Astrocyte (in vitro differentiated cells and primary cell): ENCODE results near the gene FTO. TPM values are rescaled to one million over a fixed set of nuclear protein-coding genes. Genes with fewer than 3 reads are reported as not detected.

Experiments used
- DNase-seq: peaks from one replicate; pipeline ENCODE4 v3.0.0-alpha.2; 2010; ENCODE audit warnings: low read depth
- FAIRE-seq: peaks from 2 replicates; lab custom pipeline; 2011; peaks lifted over from hg19 to GRCh38; lab: Jason Lieb, UNC
- H2AFZ ChIP-seq: 2 replicates; pipeline ENCODE4 v1.6.0; 2012; ENCODE audit warnings: low read depth, low read length, inconsistent platforms
- H3K27ac ChIP-seq: 2 replicates; pipeline ENCODE4 v1.5.1; 2011; ENCODE audit warnings: low read depth, low read length, inconsistent platforms
- H3K27me3 ChIP-seq: 2 replicates; pipeline ENCODE4 v1.6.0; 2011; ENCODE audit warnings: low read length, inconsistent platforms; ENCODE audit not compliant: insufficient read depth
- H3K36me3 ChIP-seq: 2 replicates; pipeline ENCODE4 v1.5.1; 2011; ENCODE audit warnings: low read length, inconsistent platforms; ENCODE audit not compliant: insufficient read depth
- H3K4me1 ChIP-seq: 2 replicates; pipeline ENCODE4 v1.5.1; 2011; ENCODE audit warnings: low read length, inconsistent platforms; ENCODE audit not compliant: insufficient read depth
- H3K4me2 ChIP-seq: 2 replicates; pipeline ENCODE4 v1.6.0; 2012; ENCODE audit warnings: low read length, inconsistent platforms
- H3K4me3 ChIP-seq: 2 replicates; pipeline ENCODE4 v1.5.1; 2011; ENCODE audit warnings: low read depth, mild to moderate bottlenecking, low read length, inconsistent platforms; ENCODE audit not compliant: insufficient read depth
- H3K79me2 ChIP-seq: 2 replicates; pipeline ENCODE4 v1.6.0; 2012; ENCODE audit warnings: mild to moderate bottlenecking, low read length, inconsistent platforms; ENCODE audit not compliant: insufficient read depth
- H3K9ac ChIP-seq: 2 replicates; pipeline ENCODE4 v1.6.0; 2012; ENCODE audit warnings: mild to moderate bottlenecking, low read length, inconsistent platforms
- H3K9me3 ChIP-seq: 2 replicates; pipeline ENCODE4 v1.5.1; 2012; ENCODE audit warnings: low read depth, mild to moderate bottlenecking, low read length, inconsistent platforms; ENCODE audit not compliant: insufficient read depth
- H4K20me1 ChIP-seq: 2 replicates; pipeline ENCODE4 v1.6.0; 2012; ENCODE audit warnings: low read length, inconsistent platforms; ENCODE audit not compliant: insufficient read depth
- H3K27ac Mint-ChIP-seq: one replicate; pipeline ENCODE4 v1.8.0; 2021; ENCODE audit warnings: mild to moderate bottlenecking, mixed read lengths; ENCODE audit not compliant: unreplicated experiment
- H3K27me3 Mint-ChIP-seq: one replicate; pipeline ENCODE4 v1.8.0; 2021; ENCODE audit warnings: low read depth, mixed read lengths; ENCODE audit not compliant: unreplicated experiment
- H3K36me3 Mint-ChIP-seq: one replicate; pipeline ENCODE4 v1.8.0; 2021; ENCODE audit warnings: low read depth, mixed read lengths; ENCODE audit not compliant: unreplicated experiment
- H3K4me1 Mint-ChIP-seq: one replicate; pipeline ENCODE4 v1.8.0; 2021; ENCODE audit warnings: low read depth, mixed read lengths; ENCODE audit not compliant: unreplicated experiment
- H3K4me3 Mint-ChIP-seq: one replicate; pipeline ENCODE4 v1.8.0; 2021; ENCODE audit warnings: mild to moderate bottlenecking, moderate library complexity, mixed read lengths; ENCODE audit not compliant: unreplicated experiment
- H3K9me3 Mint-ChIP-seq: one replicate; pipeline ENCODE4 v1.8.0; 2021; ENCODE audit warnings: mild to moderate bottlenecking, mixed read lengths; ENCODE audit not compliant: unreplicated experiment
- CTCF ChIP-seq: IDR thresholded peaks from 2 replicates; pipeline ENCODE4 v1.5.1; 2011; ENCODE audit warnings: low read depth, mild to moderate bottlenecking, inconsistent platforms, low read length, moderate library complexity; ENCODE audit not compliant: insufficient read depth
- EZH2 ChIP-seq: IDR thresholded peaks from 2 replicates; pipeline ENCODE4 v1.6.1; 2012; ENCODE audit warnings: mild to moderate bottlenecking, low read length, inconsistent platforms; ENCODE audit not compliant: insufficient read depth
- total RNA-seq: library from RNA; stranded (reverse); gene quantifications from 2 replicates; pipeline ENCODE4 v1.2.1, GENCODE V29; 2021

Gene FTO
- total RNA-seq, 1 donor from 2014 or later, result 73.1 TPM

DNA sequence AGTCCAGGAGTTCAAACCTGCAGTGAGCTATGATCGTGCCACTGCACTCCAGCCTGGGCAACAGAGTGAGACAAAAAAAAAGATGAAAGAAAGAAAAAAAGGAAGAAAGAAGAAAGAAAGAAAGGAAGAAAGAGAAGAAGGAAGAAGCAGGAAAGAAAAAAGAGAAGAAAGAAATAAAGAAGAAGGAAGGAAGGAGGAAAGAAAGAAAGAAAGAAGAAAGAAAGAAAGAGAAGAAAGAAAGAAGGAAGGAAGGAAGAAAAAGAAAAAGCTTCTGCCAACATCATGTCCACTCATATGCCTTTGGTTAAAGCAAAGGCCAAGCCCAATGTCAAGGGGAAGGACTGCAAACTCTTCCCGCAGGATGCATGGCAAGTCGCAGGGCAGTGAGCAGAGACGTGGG lies 439.5 kb downstream of the FTO start:
- H2AFZ ChIP-seq, result no peak overlapping the region

DNA sequence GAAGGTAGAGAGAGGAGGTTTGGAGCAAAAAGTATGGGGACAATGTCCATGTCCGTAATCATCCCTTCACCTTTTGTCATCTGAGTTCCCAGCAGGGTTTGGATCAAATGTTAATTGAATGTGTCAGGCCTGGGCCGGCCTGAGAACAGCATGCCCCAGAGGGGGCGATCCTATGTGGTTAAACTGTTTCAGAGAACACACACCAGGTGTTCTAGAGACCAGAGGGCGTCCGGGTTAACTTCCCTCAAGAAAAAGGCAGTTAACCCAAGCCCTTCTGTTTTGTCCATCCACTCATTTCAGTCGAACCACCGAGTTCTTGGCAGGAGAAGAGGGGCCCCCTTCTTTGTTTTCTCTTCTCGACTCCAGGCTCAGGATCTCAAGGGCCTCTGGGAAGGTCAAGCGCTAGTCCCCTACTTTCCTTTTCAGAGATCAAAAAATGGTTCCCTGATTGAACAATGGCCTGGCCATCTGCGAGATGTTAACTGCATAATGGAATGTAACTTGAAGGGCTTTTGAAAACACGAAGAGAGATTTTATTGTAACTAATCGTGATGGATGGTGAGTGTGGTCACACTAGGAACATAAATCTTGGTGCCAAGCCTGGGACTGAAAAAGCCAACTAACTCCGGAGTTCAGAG lies 440.1 kb downstream of the FTO start:
- Histone ChIP-seq H2AFZ (no peak overlapping the region), H4K20me1 (no peaks in the 10 kb centered on the region), H3K36me3 (no peaks in the 10 kb centered on the region), H3K27ac (no peak overlapping the region), H3K4me1 (no peaks in the 10 kb centered on the region), H3K9me3 (peaks cover 2% of the 10 kb centered on the region), H3K79me2 (no peaks in the 10 kb centered on the region), H3K9ac (no peak overlapping the region), H3K27me3 (no peaks in the 10 kb centered on the region), H3K4me3 (no peak overlapping the region), H3K4me2 (no peak overlapping the region)
- no peak overlapping the region for H3K4me3 Mint-ChIP-seq
- H3K9me3 Mint-ChIP-seq, result peaks cover 4% of the 10 kb centered on the region
- DNase-seq, result no peak
- H3K36me3 Mint-ChIP-seq, result no peaks in the 10 kb centered on the region
- H3K27ac Mint-ChIP-seq, result no peak overlapping the region
- no peak for FAIRE-seq
- no peaks in the 10 kb centered on the region for H3K4me1 Mint-ChIP-seq
- H3K27me3 Mint-ChIP-seq, result peaks cover 8% of the 10 kb centered on the region
- TF ChIP-seq EZH2 (no peak), CTCF (no peak)

More for the DNA sequence above, 439.5 kb downstream of the FTO start:
- H3K27me3 Mint-ChIP-seq, result peaks cover 8% of the 10 kb centered on the region
- no peak for TF ChIP-seq CTCF
- TF ChIP-seq EZH2, result no peak
- no peak overlapping the region for H3K4me3 ChIP-seq
- DNase-seq (no peak), FAIRE-seq (no peak)
- no peak overlapping the region for H3K27ac ChIP-seq
- H3K9me3 ChIP-seq, result no peaks in the 10 kb centered on the region
- no peaks in the 10 kb centered on the region for H3K4me1 Mint-ChIP-seq
- no peaks in the 10 kb centered on the region for H3K27me3 ChIP-seq
- no peak overlapping the region for H3K4me3 Mint-ChIP-seq
- no peaks in the 10 kb centered on the region for H3K36me3 Mint-ChIP-seq
- peaks cover 4% of the 10 kb centered on the region for H3K9me3 Mint-ChIP-seq
- H3K79me2 ChIP-seq, result no peaks in the 10 kb centered on the region
- H3K9ac ChIP-seq, result no peak overlapping the region
- no peak overlapping the region for H3K27ac Mint-ChIP-seq
- H4K20me1 ChIP-seq, result no peaks in the 10 kb centered on the region
- H3K4me1 ChIP-seq, result no peaks in the 10 kb centered on the region
- H3K4me2 ChIP-seq, result no peak overlapping the region
- H3K36me3 ChIP-seq, result no peaks in the 10 kb centered on the region

GRCh38 chr16:54144572-54144947 lies 440.6 kb downstream of the FTO start:
- no peak for DNase-seq
- no peaks in the 10 kb centered on the region for H3K27me3 ChIP-seq
- TF ChIP-seq CTCF, result no peak
- TF ChIP-seq EZH2, result no peak
- H3K4me3 ChIP-seq, result no peak overlapping the region
- no peak for FAIRE-seq
- no peaks in the 10 kb centered on the region for H3K4me1 Mint-ChIP-seq
- no peak overlapping the region for H2AFZ ChIP-seq
- peaks cover 2% of the 10 kb centered on the region for H3K9me3 ChIP-seq
- no peaks in the 10 kb centered on the region for H3K4me1 ChIP-seq
- H3K27ac ChIP-seq, result no peak overlapping the region
- no peak overlapping the region for H3K9ac ChIP-seq
- H3K27me3 Mint-ChIP-seq, result peaks cover 8% of the 10 kb centered on the region
- no peaks in the 10 kb centered on the region for H3K79me2 ChIP-seq
- no peaks in the 10 kb centered on the region for H4K20me1 ChIP-seq
- H3K36me3 Mint-ChIP-seq, result no peaks in the 10 kb centered on the region
- H3K27ac Mint-ChIP-seq, result no peak overlapping the region
- H3K4me2 ChIP-seq, result no peak overlapping the region
- H3K4me3 Mint-ChIP-seq, result no peak overlapping the region
- H3K36me3 ChIP-seq, result no peaks in the 10 kb centered on the region
- peaks cover 4% of the 10 kb centered on the region for H3K9me3 Mint-ChIP-seq
